Ascending aorta (tissue), 2 donors: ENCODE measurements around the gene CTNND2. TPM values are rescaled to one million over a fixed set of nuclear protein-coding genes. Genes with fewer than 3 reads are reported as not detected.

ENCODE experiments used
- DNase-seq, 2 donors: peaks; one replicate each; pipeline ENCODE4 v3.0.0-alpha.2; 2019; ENCODE audit warnings: low spot score in 2 of 2
- H3K27ac ChIP-seq, 2 donors: fragments of 200-600 bp; sonication (generic); one replicate each; pipeline ENCODE4 v1.5.1; 2016 to 2017; ENCODE audit warnings: mild to moderate bottlenecking in 1 of 2
- H3K27me3 ChIP-seq: fragments of 200-600 bp; sonication (generic); one replicate; pipeline ENCODE4 v1.5.1; 2017
- H3K36me3 ChIP-seq, 2 donors: fragments of 200-600 bp; sonication (generic); one replicate each; pipeline ENCODE4 v1.5.1; 2016
- H3K4me1 ChIP-seq, 2 donors: fragments of 200-600 bp; sonication (generic); one replicate each; pipeline ENCODE4 v1.5.1; 2016 to 2017; ENCODE audit warnings: mild to moderate bottlenecking in 1 of 2
- H3K4me3 ChIP-seq, 2 donors: fragments of 200-600 bp; sonication (generic); one replicate each; pipeline ENCODE4 v1.5.1; 2016 to 2017; ENCODE audit warnings: mild to moderate bottlenecking in 1 of 2
- H3K9me3 ChIP-seq, 2 donors: fragments of 200-600 bp; sonication (generic); one replicate each; pipeline ENCODE4 v1.5.1; 2016
- CTCF ChIP-seq, 3 experiments: fragments of 200-600 bp in 2 of 3; fragments of 450-650 bp in 1 of 3; sonication (generic) in 2 of 3; IDR thresholded peaks; one replicate each; pipeline ENCODE4 v1.5.1; 2016 to 2019; ENCODE audit warnings: antibody characterized with exemption in 3 of 3, mild to moderate bottlenecking in 1 of 3, moderate library complexity in 1 of 3
- intact Hi-C: fragments of 100-400 bp; cut with DNase I; formaldehyde crosslinking; loops from one replicate; pipeline ENCODE4 v1.15.1; 2023
- total RNA-seq: library from RNA; depleted of rRNA; stranded (reverse); fragments of >200 nt; gene quantifications from one replicate; pipeline ENCODE4 v1.1.0, GENCODE V29; 2016

Gene CTNND2
- total RNA-seq, 1 donor from 2014 or later, result 0.11 TPM

- Histone ChIP-seq H3K27ac (no peak overlapping the region), H3K4me3 (no peak overlapping the region), H3K4me1 (no peaks in the 10 kb centered on the region), H3K9me3 (no peaks in the 10 kb centered on the region), H3K36me3 (no peaks in the 10 kb centered on the region), H3K27me3 (no peaks in the 10 kb centered on the region)
- intact Hi-C loops, result no loop called here
- DNase-seq, result no peak
- no peak for TF ChIP-seq CTCF (IDR thresholded peaks at IDR 0.05)
Observed at GRCh38 chr5:11298877-11299276, 605.4 kb downstream of the CTNND2 start.

- H3K36me3 ChIP-seq, result no peaks in the 10 kb centered on the region
- intact Hi-C loops, result no loop called here
Observed at GRCh38 chr5:11293523-11293922, 610.7 kb downstream of the CTNND2 start.

GRCh38 chr5:11292648-11293356, 611.4 kb downstream of the CTNND2 start:
- no peak for DNase-seq
- Histone ChIP-seq H3K4me3 (no peak overlapping the region), H3K4me1 (no peaks in the 10 kb centered on the region), H3K27me3 (no peaks in the 10 kb centered on the region), H3K36me3 (no peaks in the 10 kb centered on the region), H3K27ac (no peak overlapping the region), H3K9me3 (no peaks in the 10 kb centered on the region)
- intact Hi-C loops, result no loop called here
- no peak for TF ChIP-seq CTCF (IDR thresholded peaks at IDR 0.05)

More at GRCh38 chr5:11293523-11293922, 610.7 kb downstream of the CTNND2 start:
- Histone ChIP-seq H3K9me3 (no peaks in the 10 kb centered on the region), H3K27ac (no peak overlapping the region), H3K4me1 (no peaks in the 10 kb centered on the region), H3K27me3 (no peaks in the 10 kb centered on the region), H3K4me3 (no peak overlapping the region)
- no peak for TF ChIP-seq CTCF (IDR thresholded peaks at IDR 0.05)
- DNase-seq, result no peak

GRCh38 chr5:11289733-11290132, 614.5 kb downstream of the CTNND2 start:
- Histone ChIP-seq H3K36me3 (no peaks in the 10 kb centered on the region), H3K27ac (no peak overlapping the region), H3K4me1 (no peaks in the 10 kb centered on the region), H3K9me3 (no peaks in the 10 kb centered on the region), H3K27me3 (no peaks in the 10 kb centered on the region), H3K4me3 (no peak overlapping the region)
- DNase-seq, result no peak
- TF ChIP-seq CTCF (IDR thresholded peaks at IDR 0.05), result no peak
- intact Hi-C loops, result no loop called here

GRCh38 chr5:11289208-11289607, 615.0 kb downstream of the CTNND2 start:
- Histone ChIP-seq H3K4me1 (no peaks in the 10 kb centered on the region), H3K9me3 (no peaks in the 10 kb centered on the region), H3K4me3 (no peak overlapping the region), H3K27ac (no peak overlapping the region), H3K36me3 (no peaks in the 10 kb centered on the region), H3K27me3 (no peaks in the 10 kb centered on the region)
- TF ChIP-seq CTCF (IDR thresholded peaks at IDR 0.05), result no peak
- no peak for DNase-seq
- intact Hi-C loops, result no loop called here

- Histone ChIP-seq H3K9me3 (no peaks in the 10 kb centered on the region), H3K36me3 (no peaks in the 10 kb centered on the region), H3K27ac (no peak overlapping the region), H3K27me3 (no peaks in the 10 kb centered on the region), H3K4me1 (no peaks in the 10 kb centered on the region), H3K4me3 (no peak overlapping the region)
- no peak for DNase-seq
- TF ChIP-seq CTCF (IDR thresholded peaks at IDR 0.05), result no peak
- intact Hi-C loops, result no loop called here
Observed at GRCh38 chr5:11281842-11282241, 622.4 kb downstream of the CTNND2 start.
